Thyroid gland (tissue), 4 donors: ENCODE measurements around the gene NBAS. TPM values are rescaled to one million over a fixed set of nuclear protein-coding genes. Genes with fewer than 3 reads are reported as not detected.

Source experiments
- DNase-seq, 2 donors: peaks; one replicate each; pipeline ENCODE4 v3.0.0-alpha.2; 2019
- H3K27ac ChIP-seq, 3 donors: fragments of 200-600 bp; sonication (generic); 1 replicate in 2 of 3; 2 replicates in 1 of 3; pipeline ENCODE4 v1.5.1; 2016 to 2019; ENCODE audit warnings: mild to moderate bottlenecking in 1 of 3, moderate library complexity in 1 of 3
- H3K27me3 ChIP-seq: fragments of 200-600 bp; sonication (generic); one replicate; pipeline ENCODE4 v1.5.1; 2019
- H3K36me3 ChIP-seq, 2 donors: fragments of 200-600 bp; sonication (generic); one replicate each; pipeline ENCODE4 v1.5.1; 2016 to 2019
- H3K4me1 ChIP-seq, 2 donors: fragments of 200-600 bp; sonication (generic); one replicate each; pipeline ENCODE4 v1.5.1; 2017 to 2019
- H3K4me3 ChIP-seq, 3 donors: fragments of 200-600 bp; sonication (generic); replicated peaks in 1 of 3; 1 replicate in 2 of 3; 2 replicates in 1 of 3; pipeline ENCODE4 v1.5.1; 2016; ENCODE audit warnings: mild to moderate bottlenecking in 1 of 3
- H3K9me3 ChIP-seq: fragments of 200-600 bp; sonication (generic); one replicate; pipeline ENCODE4 v1.5.1; 2017
- POLR2A ChIP-seq, 2 donors: fragments of 450-650 bp; IDR thresholded peaks; one replicate each; pipeline ENCODE4 v1.6.1; 2017; ENCODE audit warnings: antibody characterized with exemption in 2 of 2, mild to moderate bottlenecking in 2 of 2, moderate library complexity in 1 of 2
- WGBS, 2 donors: methylation state at CpG; one replicate each; pipeline ENCODE4 v1.1.5; 2017; 5-methylcytosine and 5-hydroxymethylcytosine counted together
- intact Hi-C: fragments of 100-400 bp; cut with DNase I; formaldehyde crosslinking; loops from one replicate; pipeline ENCODE4 v1.15.1; 2023
- total RNA-seq, 4 donors: library from RNA; depleted of rRNA; stranded (reverse); fragments of >200 nt; gene quantifications; one replicate each; pipeline ENCODE4 v1.2.3, GENCODE V29; 2016
- TF ChIP-seq, protein P1 (sequence below), 6 experiments: fragments of 200-600 bp in 3 of 6; fragments of 450-650 bp in 3 of 6; sonication (generic) in 3 of 6; IDR thresholded peaks; one replicate each; pipeline ENCODE4 v1.5.1; 2016 to 2019; ENCODE audit warnings: antibody characterized with exemption in 6 of 6, mild to moderate bottlenecking in 2 of 6, inconsistent platforms in 1 of 6, moderate library complexity in 1 of 6

NBAS gene
- total RNA-seq, 4 donors from 2014 or later = 50.4 to 71.5 (median 54.7) TPM

DNA sequence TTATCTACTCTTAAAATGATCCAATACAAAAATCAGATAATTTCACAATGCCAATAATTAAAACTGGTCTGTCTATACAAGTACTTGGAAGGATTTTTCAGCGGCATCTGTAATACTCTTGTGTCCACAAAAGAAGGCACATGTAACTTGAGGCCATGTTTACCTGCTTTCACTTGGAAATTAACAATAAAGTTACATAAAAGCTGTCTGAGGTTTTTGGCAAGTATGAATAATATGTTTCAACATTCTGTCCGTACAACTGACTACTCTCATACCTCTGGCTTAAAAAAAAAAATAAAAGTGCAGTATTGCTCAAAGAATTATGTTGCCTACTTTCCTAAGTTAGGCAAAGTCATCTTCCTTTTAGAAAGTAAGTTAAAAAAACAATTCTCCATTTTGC, 253.6 kb downstream of the NBAS start:
- intact Hi-C loops = no loop called here
- no peaks in the 10 kb centered on the region for H3K9me3 ChIP-seq
- H3K36me3 ChIP-seq = peaks cover 0 to 4% of the 10 kb centered on the region in 2 donors
- H3K4me3 ChIP-seq = no peak overlapping the region
- no peaks in the 10 kb centered on the region for H3K27me3 ChIP-seq
- no peaks in the 10 kb centered on the region for H3K4me1 ChIP-seq
- DNase-seq = no peak
- H3K27ac ChIP-seq = no peak overlapping the region
- WGBS, 2 donors = 70 to 96% methylated on average over 2 of the region's 2 CpGs
- TF ChIP-seq, protein P1, sequence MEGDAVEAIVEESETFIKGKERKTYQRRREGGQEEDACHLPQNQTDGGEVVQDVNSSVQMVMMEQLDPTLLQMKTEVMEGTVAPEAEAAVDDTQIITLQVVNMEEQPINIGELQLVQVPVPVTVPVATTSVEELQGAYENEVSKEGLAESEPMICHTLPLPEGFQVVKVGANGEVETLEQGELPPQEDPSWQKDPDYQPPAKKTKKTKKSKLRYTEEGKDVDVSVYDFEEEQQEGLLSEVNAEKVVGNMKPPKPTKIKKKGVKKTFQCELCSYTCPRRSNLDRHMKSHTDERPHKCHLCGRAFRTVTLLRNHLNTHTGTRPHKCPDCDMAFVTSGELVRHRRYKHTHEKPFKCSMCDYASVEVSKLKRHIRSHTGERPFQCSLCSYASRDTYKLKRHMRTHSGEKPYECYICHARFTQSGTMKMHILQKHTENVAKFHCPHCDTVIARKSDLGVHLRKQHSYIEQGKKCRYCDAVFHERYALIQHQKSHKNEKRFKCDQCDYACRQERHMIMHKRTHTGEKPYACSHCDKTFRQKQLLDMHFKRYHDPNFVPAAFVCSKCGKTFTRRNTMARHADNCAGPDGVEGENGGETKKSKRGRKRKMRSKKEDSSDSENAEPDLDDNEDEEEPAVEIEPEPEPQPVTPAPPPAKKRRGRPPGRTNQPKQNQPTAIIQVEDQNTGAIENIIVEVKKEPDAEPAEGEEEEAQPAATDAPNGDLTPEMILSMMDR (IDR thresholded peaks at IDR 0.05) = no peak
- no peak for TF ChIP-seq POLR2A (IDR thresholded peaks at IDR 0.05)

- peaks cover 0 to 4% of the 10 kb centered on the region in 2 donors for H3K36me3 ChIP-seq
- no peaks in the 10 kb centered on the region for H3K4me1 ChIP-seq
- TF ChIP-seq POLR2A (IDR thresholded peaks at IDR 0.05) = no peak
- TF ChIP-seq, protein P1 (IDR thresholded peaks at IDR 0.05) = no peak
- no peak for DNase-seq
- no peaks in the 10 kb centered on the region for H3K27me3 ChIP-seq
- no peak overlapping the region for H3K27ac ChIP-seq
- 89 to 92% methylated on average over 3 of the region's 3 CpGs for WGBS, 2 donors
- intact Hi-C loops = no loop called here
- H3K4me3 ChIP-seq = no peak overlapping the region
- no peaks in the 10 kb centered on the region for H3K9me3 ChIP-seq
Measured at GRCh38 chr2:15306706-15307105, 254.4 kb downstream of the NBAS start.

DNA sequence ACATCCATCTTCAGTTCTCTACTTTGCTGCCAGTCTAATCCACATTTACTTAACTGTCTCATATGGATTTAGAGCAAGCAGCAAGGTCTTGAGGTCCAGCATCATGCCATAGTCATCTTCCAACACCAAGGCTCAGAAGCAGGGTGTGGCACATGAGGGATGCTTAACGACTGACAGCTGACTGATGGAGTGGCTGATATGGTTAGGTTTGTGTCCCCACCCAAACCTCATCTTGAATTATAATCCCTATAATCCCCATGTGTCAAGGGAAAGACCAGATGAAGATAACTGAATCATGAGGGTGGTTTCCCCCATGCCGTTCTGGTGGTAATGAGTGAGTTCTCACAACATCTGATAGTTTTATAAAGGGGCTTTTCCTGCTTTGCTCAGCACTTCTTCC, 257.3 kb downstream of the NBAS start:
- Histone ChIP-seq H3K27ac (no peak overlapping the region), H3K4me1 (no peaks in the 10 kb centered on the region), H3K9me3 (no peaks in the 10 kb centered on the region), H3K36me3 (peaks cover 0 to 4% of the 10 kb centered on the region in 2 donors), H3K4me3 (no peak overlapping the region), H3K27me3 (no peaks in the 10 kb centered on the region)
- DNase-seq = no peak
- intact Hi-C loops = no loop called here
- no peak for TF ChIP-seq POLR2A (IDR thresholded peaks at IDR 0.05)
- TF ChIP-seq, protein P1 (IDR thresholded peaks at IDR 0.05) = no peak
- WGBS, 2 donors = 87 to 91% methylated on average over 2 of the region's 2 CpGs

DNA sequence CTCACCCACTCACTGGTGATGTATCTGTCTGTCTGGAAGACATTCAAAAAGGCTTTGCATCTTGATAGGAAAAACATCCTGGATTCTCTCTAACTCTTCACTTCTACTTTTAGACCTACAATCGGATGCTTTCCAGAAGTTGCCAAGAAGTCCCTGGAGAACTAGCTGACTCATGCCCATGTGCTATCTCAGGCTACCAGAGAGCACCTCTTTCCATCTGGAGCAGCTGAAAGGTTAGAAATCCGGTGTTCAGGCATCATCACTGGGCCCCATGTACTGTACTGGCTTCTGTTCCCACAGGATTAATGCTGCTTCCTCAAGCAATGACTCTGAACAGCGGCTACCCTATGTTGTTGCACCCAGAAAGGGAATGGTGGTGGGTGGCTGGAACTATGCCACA, 259.0 kb downstream of the NBAS start:
- TF ChIP-seq, protein P1 (IDR thresholded peaks at IDR 0.05) = no peak
- TF ChIP-seq POLR2A (IDR thresholded peaks at IDR 0.05) = no peak
- no peak overlapping the region for H3K4me3 ChIP-seq
- no peaks in the 10 kb centered on the region for H3K9me3 ChIP-seq
- no peak for DNase-seq
- peaks cover 0 to 4% of the 10 kb centered on the region in 2 donors for H3K36me3 ChIP-seq
- 82 to 89% methylated on average over 3 of the region's 3 CpGs for WGBS, 2 donors
- no peaks in the 10 kb centered on the region for H3K4me1 ChIP-seq
- intact Hi-C loops = no loop called here
- H3K27me3 ChIP-seq = no peaks in the 10 kb centered on the region
- H3K27ac ChIP-seq = no peak overlapping the region

GRCh38 chr2:15300624-15301573, 260.2 kb downstream of the NBAS start:
- no peak for DNase-seq
- Histone ChIP-seq H3K36me3 (peaks cover 0 to 4% of the 10 kb centered on the region in 2 donors), H3K9me3 (no peaks in the 10 kb centered on the region), H3K4me1 (no peaks in the 10 kb centered on the region), H3K27ac (no peak overlapping the region), H3K27me3 (no peaks in the 10 kb centered on the region), H3K4me3 (no peak overlapping the region)
- WGBS, 2 donors = 84 to 89% methylated on average over 11 of the region's 11 CpGs
- TF ChIP-seq, protein P1 (IDR thresholded peaks at IDR 0.05) = no peak
- TF ChIP-seq POLR2A (IDR thresholded peaks at IDR 0.05) = no peak
- intact Hi-C loops = no loop called here
